LHCN-M2 (cell line): ENCODE results near the gene MGAT4C. TPM values are rescaled to one million over a fixed set of nuclear protein-coding genes. Genes with fewer than 3 reads are reported as not detected.

ENCODE experiments used
- DNase-seq: peaks from one replicate; pipeline ENCODE4 v3.0.0-alpha.2; 2012; ENCODE audit warnings: low read depth
- total RNA-seq: library from RNA; depleted of rRNA; stranded (reverse); fragments of >200 nt; gene quantifications from 2 replicates; pipeline ENCODE4 v1.2.3, GENCODE V29; 2014

The MGAT4C gene
- total RNA-seq, 1 experiment from 2014 or later: 0.06 TPM

- no peak for DNase-seq
These were observed 26.4 kb downstream of the MGAT4C start for GRCh38 chr12:86229772-86230171.

DNA sequence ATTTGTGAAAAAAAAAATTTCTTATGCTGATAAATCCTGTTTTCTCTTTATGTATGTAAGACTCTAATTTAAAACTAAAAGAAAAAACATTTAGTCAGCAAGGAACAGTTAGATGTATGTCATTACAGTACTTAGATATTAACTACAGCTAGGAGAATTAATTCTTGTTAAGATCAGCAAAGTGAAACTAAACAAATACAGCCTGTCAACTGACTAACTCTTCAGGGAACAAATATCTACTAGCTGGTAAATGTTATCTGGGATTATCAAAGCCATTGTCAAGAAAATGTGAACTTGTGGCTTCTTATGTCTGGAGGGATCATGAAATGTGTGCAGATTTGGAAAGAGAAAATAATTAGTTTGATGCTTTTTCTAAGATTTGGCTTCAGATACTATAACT, 27.5 kb downstream of the MGAT4C start:
- no peak for DNase-seq

GRCh38 chr12:86226481-86226880, 29.7 kb downstream of the MGAT4C start:
- no peak for DNase-seq

DNA sequence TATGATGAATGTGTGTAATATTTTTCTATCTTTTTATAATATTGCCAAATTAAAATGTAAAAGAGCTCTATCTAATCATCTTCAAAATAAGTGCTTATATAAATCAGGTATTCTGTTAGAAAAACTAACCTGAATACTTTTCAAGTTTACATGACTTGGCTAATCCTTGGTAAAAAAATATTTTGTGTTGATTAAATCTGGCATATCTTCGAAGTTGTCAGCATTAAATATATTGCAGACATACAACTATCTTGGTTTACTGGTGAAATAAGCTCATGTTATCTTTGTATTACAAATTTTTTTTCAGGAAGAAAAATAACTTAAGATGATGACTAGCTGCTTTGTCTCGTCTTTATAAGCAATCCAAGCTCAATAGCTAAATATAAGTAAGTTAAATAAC, 39.6 kb downstream of the MGAT4C start:
- no peak for DNase-seq

DNA sequence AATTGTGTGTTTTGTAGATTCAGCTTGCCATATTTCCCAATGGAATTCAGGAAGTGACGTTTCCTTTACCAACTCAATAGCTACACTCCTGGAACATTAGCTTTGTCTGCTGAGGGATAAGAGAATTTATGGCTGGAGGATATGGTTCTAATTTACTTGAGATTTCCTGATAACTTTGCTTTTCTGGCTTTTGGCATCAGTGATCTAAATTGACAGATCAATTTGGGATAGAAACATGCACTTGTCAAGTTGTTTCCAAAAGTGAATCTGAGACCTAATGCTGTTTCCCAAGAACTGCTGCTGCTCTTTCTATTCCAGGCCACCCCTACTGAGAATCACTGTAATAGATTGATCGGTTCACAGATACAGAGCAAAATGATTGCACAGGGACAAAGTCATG, 43.2 kb downstream of the MGAT4C start:
- no peak for DNase-seq

GRCh38 chr12:86198696-86199444, 57.3 kb downstream of the MGAT4C start:
- DNase-seq: no peak

DNA sequence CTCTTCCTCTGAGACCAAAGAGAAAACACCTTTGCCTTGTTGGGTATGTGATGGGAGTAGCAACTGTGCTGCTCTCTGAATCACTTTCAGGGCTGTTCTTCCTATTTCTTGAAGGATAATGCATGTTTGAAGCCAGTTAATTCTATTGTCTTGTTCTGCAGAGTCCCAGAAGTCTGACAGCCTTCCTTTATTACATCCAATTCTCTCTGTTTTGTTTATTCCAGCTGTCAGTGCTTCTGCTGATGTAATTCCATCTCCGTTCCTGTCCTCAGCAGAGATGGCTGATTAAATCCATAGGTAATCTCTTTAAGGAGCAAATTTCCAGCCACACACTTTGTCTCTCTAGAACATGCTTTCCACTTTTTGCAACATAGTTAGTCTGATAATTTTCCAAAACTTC, 59.7 kb downstream of the MGAT4C start:
- DNase-seq: no peak

- no peak for DNase-seq
These were observed 61.5 kb downstream of the MGAT4C start for GRCh38 chr12:86194721-86195120.

DNA sequence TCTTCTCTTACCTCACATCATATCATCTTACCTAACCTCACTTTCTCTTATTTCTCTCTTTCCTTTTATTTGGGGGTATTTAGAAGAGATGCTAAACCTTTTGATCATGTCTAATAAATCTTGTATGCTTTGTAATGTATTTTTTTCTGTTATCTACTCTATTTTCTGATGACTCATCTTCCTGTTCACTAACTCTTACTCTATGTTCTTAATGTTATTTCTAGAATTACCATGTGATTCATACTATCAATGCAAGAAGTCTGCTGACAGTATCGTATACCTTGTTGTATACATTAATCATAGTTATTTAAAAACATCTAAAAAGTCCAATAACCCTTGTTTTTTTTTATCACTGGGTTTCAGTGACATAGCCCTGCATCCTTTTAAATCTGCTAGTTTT, 62.3 kb downstream of the MGAT4C start:
- DNase-seq: peak; percentile 19

GRCh38 chr12:86188226-86188625, 68.0 kb downstream of the MGAT4C start:
- no peak for DNase-seq

GRCh38 chr12:86186449-86186848, 69.7 kb downstream of the MGAT4C start:
- DNase-seq: peak; percentile 29

DNA sequence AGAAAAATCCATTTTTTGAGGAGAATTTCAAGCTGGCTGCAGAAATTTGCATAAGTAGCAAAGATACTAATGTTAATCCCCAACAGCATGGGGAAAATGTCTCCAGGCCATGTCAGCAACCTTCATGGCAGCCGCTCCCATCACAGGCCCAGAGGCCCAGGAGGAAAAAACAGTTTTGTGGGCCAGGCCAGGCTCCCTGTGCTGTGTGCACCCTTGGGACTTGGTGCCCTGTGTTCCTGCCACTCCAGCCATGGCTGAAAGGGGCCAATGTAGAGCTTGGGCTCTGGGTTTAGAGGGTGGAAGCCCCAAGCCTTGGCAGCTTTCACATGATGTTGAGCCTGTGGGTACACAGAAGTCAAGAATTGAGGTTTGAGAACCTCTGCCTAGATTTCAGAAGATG, 76.3 kb downstream of the MGAT4C start:
- no peak for DNase-seq

- peak; percentile 2 for DNase-seq
These were observed 82.0 kb downstream of the MGAT4C start for GRCh38 chr12:86174188-86174587.

- DNase-seq: no peak
These were observed 83.2 kb downstream of the MGAT4C start for GRCh38 chr12:86172913-86173443.

- DNase-seq: peak; percentile 55
These were observed 86.1 kb downstream of the MGAT4C start for GRCh38 chr12:86170051-86170450.

DNA sequence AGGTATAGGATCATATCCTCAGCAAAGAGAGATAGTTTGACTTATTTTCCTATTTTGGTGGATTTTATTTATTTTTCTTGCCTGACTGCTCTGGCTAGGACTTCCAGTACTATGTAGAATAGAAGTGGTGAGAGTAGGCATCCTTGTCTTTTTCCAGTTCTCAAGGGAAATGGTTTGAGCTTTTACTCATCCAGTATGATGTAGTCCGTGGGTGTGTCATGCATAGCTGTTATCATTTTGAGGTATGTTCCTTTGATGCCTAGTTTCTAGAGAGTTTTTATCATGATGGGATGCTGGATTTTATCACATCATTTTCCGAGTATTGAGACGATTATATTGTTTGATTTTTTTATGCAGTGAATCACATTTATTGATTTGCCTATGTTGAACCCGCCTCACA, 97.2 kb downstream of the MGAT4C start:
- DNase-seq: peak; percentile 34

DNA sequence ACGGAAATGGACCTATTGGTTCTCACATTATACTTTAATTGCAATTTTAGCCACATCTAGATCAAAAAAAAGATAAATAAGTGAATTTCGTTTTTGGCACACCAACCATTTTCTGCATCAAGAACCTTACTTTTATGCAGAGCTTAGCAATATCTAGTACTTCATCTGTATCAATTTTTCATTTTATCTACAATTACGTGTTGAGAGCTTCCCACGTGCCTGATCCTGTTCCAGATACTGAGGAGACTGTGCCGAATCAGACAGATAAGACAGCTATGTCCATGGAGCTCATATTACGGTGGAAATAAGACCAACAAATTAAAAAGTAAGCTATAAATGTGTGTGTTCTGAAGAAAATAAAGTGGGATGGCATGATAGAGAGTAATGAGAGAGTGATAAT, 101.6 kb downstream of the MGAT4C start:
- no peak for DNase-seq

- DNase-seq: no peak
These were observed 107.6 kb downstream of the MGAT4C start for GRCh38 chr12:86148612-86149011.

GRCh38 chr12:86148071-86148470, 108.1 kb downstream of the MGAT4C start:
- DNase-seq: no peak

GRCh38 chr12:86145156-86145555, 111.0 kb downstream of the MGAT4C start:
- DNase-seq: no peak

DNA sequence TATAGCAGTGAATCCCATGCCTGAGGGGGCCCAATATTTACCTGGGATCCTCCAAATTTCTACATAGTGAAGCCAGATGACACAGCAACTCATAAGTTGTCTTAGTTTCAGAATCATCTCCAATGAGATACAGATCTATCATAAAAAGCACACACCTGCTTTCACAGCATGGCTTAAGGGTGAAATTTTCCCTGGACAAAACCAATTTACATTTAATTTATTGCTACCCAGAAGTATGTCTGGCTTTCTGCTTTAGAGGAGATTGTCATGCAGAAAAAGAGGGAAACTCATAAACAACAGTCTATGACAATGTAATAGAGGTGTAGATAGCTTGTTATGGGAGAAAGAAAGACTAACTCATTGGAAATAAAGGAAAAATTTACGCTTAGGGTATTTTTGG, 113.0 kb downstream of the MGAT4C start:
- DNase-seq: no peak

GRCh38 chr12:86139671-86140070, 116.5 kb downstream of the MGAT4C start:
- no peak for DNase-seq

DNA sequence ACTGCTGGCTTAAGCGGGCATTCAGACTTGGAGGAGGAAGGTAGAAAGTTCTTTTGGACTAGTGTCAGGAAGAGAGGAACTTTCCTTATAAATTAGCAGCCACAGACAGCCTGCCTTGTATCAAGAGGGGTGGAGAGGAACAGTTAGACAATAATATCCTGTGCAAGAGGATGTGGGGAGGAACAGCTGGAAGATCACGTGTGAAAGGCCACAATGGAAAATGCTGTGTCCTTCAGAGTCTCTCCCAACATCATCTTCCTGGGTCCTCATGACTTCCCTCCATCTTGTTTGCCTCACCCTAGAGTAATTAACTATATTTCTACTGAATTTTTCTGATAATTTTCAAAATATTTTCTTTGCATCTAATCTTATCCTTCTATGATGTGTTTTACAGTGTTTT, 117.4 kb downstream of the MGAT4C start:
- peak; percentile 56 for DNase-seq

DNA sequence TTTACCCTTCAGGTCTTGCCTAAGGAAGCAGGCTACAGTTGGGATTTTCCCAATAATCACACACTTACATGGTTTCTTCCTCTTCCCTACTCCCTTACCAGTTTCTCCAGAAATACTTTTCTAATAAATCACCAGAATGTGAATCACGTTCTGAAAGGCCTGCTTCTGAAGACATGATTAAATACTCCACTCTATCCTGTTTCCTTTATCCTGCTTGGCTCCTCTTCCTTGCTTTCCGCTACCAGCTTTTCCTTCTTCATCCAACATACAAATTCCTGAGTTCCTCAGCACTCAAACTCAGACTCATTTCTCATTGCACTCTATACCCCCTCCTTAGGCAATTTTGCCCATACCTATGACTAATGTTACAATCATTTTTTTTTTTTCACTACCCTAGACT, 118.3 kb downstream of the MGAT4C start:
- DNase-seq: peak; percentile 50
